ENCODE measurements around the gene PNKP.

The PNKP gene

DNA sequence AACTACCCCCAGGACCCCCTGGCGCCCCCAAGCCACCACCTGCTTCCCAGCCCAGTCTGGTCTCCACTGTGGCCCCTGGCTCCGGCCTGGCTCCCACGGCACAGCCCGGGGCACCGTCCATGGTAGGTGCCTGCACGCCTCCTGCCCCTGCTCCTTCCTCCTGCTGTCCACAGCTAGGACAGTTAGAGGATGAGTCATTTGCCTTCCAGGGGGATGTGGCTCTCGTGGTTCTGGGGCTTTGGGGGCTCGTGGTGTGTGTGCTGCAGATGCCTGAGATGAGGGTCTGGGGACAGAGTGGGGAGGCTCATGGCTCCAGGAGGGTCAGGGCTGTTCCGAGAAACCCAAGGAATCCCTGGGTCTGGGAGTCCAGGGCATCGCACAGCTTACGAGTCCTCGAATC lies 36.6 kb downstream of the PNKP start:
- H3K36me3 ChIP-seq (ENCODE audit: low read length), result no peaks in the 10 kb centered on the region; the same call in 1 of the 2 replicates
- H3K9ac ChIP-seq (ENCODE audit: low read length), result no peak overlapping the region
- H3K9me2 ChIP-seq (replicated peaks; ENCODE audit: insufficient read depth, low read length), result no peaks in the 10 kb centered on the region
- no peak overlapping the region for H2AFZ ChIP-seq (ENCODE audit: low read depth, low read length, severe bottlenecking)
- no peak for TF ChIP-seq EZH2phosphoT487 (conservative IDR thresholded peaks at IDR 0.05; ENCODE audit: low read length)
- TF ChIP-seq, protein P1, sequence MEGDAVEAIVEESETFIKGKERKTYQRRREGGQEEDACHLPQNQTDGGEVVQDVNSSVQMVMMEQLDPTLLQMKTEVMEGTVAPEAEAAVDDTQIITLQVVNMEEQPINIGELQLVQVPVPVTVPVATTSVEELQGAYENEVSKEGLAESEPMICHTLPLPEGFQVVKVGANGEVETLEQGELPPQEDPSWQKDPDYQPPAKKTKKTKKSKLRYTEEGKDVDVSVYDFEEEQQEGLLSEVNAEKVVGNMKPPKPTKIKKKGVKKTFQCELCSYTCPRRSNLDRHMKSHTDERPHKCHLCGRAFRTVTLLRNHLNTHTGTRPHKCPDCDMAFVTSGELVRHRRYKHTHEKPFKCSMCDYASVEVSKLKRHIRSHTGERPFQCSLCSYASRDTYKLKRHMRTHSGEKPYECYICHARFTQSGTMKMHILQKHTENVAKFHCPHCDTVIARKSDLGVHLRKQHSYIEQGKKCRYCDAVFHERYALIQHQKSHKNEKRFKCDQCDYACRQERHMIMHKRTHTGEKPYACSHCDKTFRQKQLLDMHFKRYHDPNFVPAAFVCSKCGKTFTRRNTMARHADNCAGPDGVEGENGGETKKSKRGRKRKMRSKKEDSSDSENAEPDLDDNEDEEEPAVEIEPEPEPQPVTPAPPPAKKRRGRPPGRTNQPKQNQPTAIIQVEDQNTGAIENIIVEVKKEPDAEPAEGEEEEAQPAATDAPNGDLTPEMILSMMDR (IDR thresholded peaks at IDR 0.05; ENCODE audit: insufficient read depth, low read length, poor library complexity, severe bottlenecking), result no peak
- no peak overlapping the region for H3K4me3 ChIP-seq (ENCODE audit: insufficient read depth, low read length, poor library complexity, severe bottlenecking)
- no peak overlapping the region for H3K27ac ChIP-seq (ENCODE audit: low read depth, low read length)
- H3K27me3 ChIP-seq (ENCODE audit: low read length), result no peaks in the 10 kb centered on the region
- no peaks in the 10 kb centered on the region for H3F3A ChIP-seq (ENCODE audit: insufficient read depth)
- H3K4me2 ChIP-seq (ENCODE audit: low read depth, low read length, poor library complexity, severe bottlenecking), result no peak overlapping the region
- no peaks in the 10 kb centered on the region for H4K20me1 ChIP-seq (ENCODE audit: low read depth, low read length)
- H3K79me2 ChIP-seq (ENCODE audit: insufficient read depth, low read length), result peaks cover 10% of the 10 kb centered on the region; the same call in 1 of the 2 replicates
- H3K9me3 ChIP-seq (ENCODE audit: insufficient read depth, low read length), result no peaks in the 10 kb centered on the region

DNA sequence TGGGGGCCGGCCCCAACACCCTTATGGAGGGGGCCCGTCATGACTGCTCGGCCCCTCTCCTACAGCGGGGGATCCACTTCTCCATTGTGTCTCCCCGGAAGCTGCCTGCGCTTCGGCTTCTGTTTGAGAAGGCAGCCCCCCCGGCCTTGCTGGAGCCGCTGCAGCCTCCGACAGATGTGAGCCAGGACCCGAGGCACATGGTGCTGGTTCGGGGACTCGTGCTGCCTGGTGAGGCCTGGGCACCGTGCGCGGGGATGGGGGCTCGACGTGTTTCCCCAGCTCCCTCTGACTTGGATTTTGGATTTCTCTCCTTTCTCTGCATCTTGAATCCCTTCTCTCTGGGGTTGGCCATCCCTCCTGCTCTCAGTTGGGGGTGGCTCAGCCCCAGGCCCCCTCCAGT lies 37.7 kb downstream of the PNKP start:
- TF ChIP-seq, protein P1 (IDR thresholded peaks at IDR 0.05; ENCODE audit: insufficient read depth, low read length, poor library complexity, severe bottlenecking), result no peak
- TF ChIP-seq EZH2phosphoT487 (conservative IDR thresholded peaks at IDR 0.05; ENCODE audit: low read length), result no peak
- Histone ChIP-seq H3K4me2 (ENCODE audit: low read depth, low read length, poor library complexity, severe bottlenecking) (no peak overlapping the region), H3K9me2 (replicated peaks; ENCODE audit: insufficient read depth, low read length) (no peaks in the 10 kb centered on the region), H3K79me2 (ENCODE audit: insufficient read depth, low read length) (peaks cover 20% of the 10 kb centered on the region), H3F3A (ENCODE audit: insufficient read depth) (no peaks in the 10 kb centered on the region), H3K27me3 (ENCODE audit: low read length) (no peaks in the 10 kb centered on the region), H3K27ac (ENCODE audit: low read depth, low read length) (no peak overlapping the region), H3K36me3 (ENCODE audit: low read length) (no peaks in the 10 kb centered on the region; the same call in 1 of the 2 replicates), H3K9ac (ENCODE audit: low read length) (no peak overlapping the region), H2AFZ (ENCODE audit: low read depth, low read length, severe bottlenecking) (no peak overlapping the region), H4K20me1 (ENCODE audit: low read depth, low read length) (no peaks in the 10 kb centered on the region), H3K4me3 (ENCODE audit: insufficient read depth, low read length, poor library complexity, severe bottlenecking) (no peak overlapping the region), H3K9me3 (ENCODE audit: insufficient read depth, low read length) (no peaks in the 10 kb centered on the region)

DNA sequence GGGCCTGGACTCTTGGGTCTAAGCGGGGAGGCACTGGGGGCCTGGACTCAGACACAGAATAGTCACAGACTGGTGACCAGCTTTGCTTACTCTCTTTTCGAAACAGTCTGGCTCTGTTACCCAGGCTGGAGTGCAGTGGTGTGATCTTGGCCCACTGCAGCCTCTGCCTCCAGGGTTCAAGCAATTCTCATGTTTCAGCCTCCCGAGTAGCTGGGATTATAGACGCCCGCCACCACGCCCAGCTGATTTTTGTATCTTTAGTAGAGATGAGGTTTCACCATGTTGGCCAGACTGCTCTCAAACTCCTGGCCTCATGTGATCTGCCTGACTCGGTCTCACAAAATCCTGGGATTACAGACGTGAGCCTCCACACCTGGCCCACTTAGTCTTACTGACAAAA lies 38.2 kb downstream of the PNKP start:
- no peak overlapping the region for H3K4me2 ChIP-seq (ENCODE audit: low read depth, low read length, poor library complexity, severe bottlenecking)
- H3K27me3 ChIP-seq (ENCODE audit: low read length), result no peaks in the 10 kb centered on the region
- H3K79me2 ChIP-seq (ENCODE audit: insufficient read depth, low read length), result peaks cover 25% of the 10 kb centered on the region
- H2AFZ ChIP-seq (ENCODE audit: low read depth, low read length, severe bottlenecking), result no peak overlapping the region
- no peak overlapping the region for H3K9ac ChIP-seq (ENCODE audit: low read length)
- no peak overlapping the region for H3K4me3 ChIP-seq (ENCODE audit: insufficient read depth, low read length, poor library complexity, severe bottlenecking)
- no peaks in the 10 kb centered on the region; the same call in 1 of the 2 replicates for H3K36me3 ChIP-seq (ENCODE audit: low read length)
- H3K27ac ChIP-seq (ENCODE audit: low read depth, low read length), result no peak overlapping the region
- TF ChIP-seq EZH2phosphoT487 (conservative IDR thresholded peaks at IDR 0.05; ENCODE audit: low read length), result no peak
- TF ChIP-seq, protein P1 (IDR thresholded peaks at IDR 0.05; ENCODE audit: insufficient read depth, low read length, poor library complexity, severe bottlenecking), result no peak
- H3K9me3 ChIP-seq (ENCODE audit: insufficient read depth, low read length), result no peaks in the 10 kb centered on the region
- H4K20me1 ChIP-seq (ENCODE audit: low read depth, low read length), result no peaks in the 10 kb centered on the region
- H3F3A ChIP-seq (ENCODE audit: insufficient read depth), result no peaks in the 10 kb centered on the region
- H3K9me2 ChIP-seq (replicated peaks; ENCODE audit: insufficient read depth, low read length), result no peaks in the 10 kb centered on the region
